Left lung (tissue), 10 donors: ENCODE results near the gene C1QL4. TPM values are rescaled to one million over a fixed set of nuclear protein-coding genes. Genes with fewer than 3 reads are reported as not detected.

Experiments
- ATAC-seq: fragments of 200-7000 bp; cut with Tn5 transposase; one replicate; pipeline ENCODE4 v1.9.1; 2020; ENCODE audit warnings: moderate library complexity
- DNase-seq, 4 donors: peaks; one replicate each; pipeline ENCODE4 v3.0.0-alpha.2; 2013 to 2020
- H3K27ac ChIP-seq, 2 donors: fragments of 200-600 bp; sonication (generic) in 1 of 2; one replicate each; pipeline versions ENCODE4 v1.5.0 to v1.8.0; 2020 to 2021
- H3K27me3 ChIP-seq, 2 donors: fragments of 200-600 bp; sonication (generic) in 1 of 2; one replicate each; pipeline versions ENCODE4 v1.5.0 to v1.8.0; 2020 to 2021
- H3K36me3 ChIP-seq, 2 donors: fragments of 200-600 bp; sonication (generic) in 1 of 2; one replicate each; pipeline versions ENCODE4 v1.5.0 to v1.8.0; 2020 to 2021
- H3K4me1 ChIP-seq, 2 donors: fragments of 200-600 bp; one replicate each; pipeline ENCODE4 v1.8.0; 2021
- H3K4me3 ChIP-seq, 2 donors: fragments of 200-600 bp; sonication (generic) in 1 of 2; one replicate each; pipeline versions ENCODE4 v1.5.0 to v1.8.0; 2020 to 2021; ENCODE audit warnings: mild to moderate bottlenecking in 1 of 2
- H3K9me3 ChIP-seq, 2 donors: fragments of 200-600 bp; sonication (generic) in 1 of 2; one replicate each; pipeline versions ENCODE4 v1.5.0 to v1.8.0; 2020 to 2021
- intact Hi-C, 2 donors: fragments of 100-400 bp; cut with DNase I; formaldehyde crosslinking; loops; one replicate each; pipeline versions ENCODE4 v1.11.2 to v1.14.2; 2022
- polyA plus RNA-seq, 6 donors: library from polyadenylated mRNA; unstranded; fragments of 120-200 nt; gene quantifications; one replicate each; pipeline ENCODE4 v1.2.1, GENCODE V29; 2013; ENCODE audit not compliant: insufficient read length in 6 of 6
- total RNA-seq, 2 donors: library from RNA; stranded (reverse); fragmentation: NEBNext Ultra II Directional; extraction: Animal tissue kit (Norgen Biotek cat#: 25700); gene quantifications; one replicate each; pipeline ENCODE4 v1.2.1, GENCODE V29; 2021
- TF ChIP-seq, protein P1 (sequence below), 2 donors: fragments of 200-600 bp; sonication (generic) in 1 of 2; IDR thresholded peaks; one replicate each; pipeline versions ENCODE4 v1.5.0 to v1.8.0; 2021; ENCODE audit warnings: antibody characterized with exemption in 2 of 2
- donor health status: DM: no; HTN: yes; CAD: no.
- donor health status: DM: no; HTN: no; CAD: no.

C1QL4 gene
- total and polyA plus RNA-seq, 8 donors: 0.07 TPM; not detected in 7

DNA sequence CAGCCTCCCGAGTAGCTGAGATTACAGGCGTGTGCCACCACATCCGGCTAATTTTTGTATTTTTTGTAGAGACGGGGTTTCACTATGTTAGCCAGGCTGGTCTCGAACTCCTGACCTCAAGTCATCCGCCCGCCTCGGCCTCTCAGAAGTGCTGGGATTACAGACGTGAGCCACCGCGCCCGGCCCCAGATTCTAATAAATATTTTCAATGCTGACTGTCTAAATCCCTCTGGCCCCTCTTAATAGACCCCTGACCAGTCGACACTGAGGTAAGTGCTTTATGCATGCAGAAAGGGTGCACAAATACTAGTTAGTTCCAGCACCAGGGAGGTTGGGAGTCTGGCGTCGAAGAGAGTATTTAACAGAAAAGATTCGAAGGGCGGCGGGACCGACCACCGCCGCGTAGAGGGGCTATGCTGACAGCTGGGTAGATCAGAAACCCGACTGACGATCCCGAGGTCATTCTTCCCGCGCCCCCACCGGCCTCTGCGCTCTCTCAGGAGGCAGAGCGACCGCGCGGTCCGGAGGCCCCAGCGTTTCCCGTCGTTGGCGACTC is 29.2 kb upstream of the C1QL4 start:
- TF ChIP-seq, protein P1, sequence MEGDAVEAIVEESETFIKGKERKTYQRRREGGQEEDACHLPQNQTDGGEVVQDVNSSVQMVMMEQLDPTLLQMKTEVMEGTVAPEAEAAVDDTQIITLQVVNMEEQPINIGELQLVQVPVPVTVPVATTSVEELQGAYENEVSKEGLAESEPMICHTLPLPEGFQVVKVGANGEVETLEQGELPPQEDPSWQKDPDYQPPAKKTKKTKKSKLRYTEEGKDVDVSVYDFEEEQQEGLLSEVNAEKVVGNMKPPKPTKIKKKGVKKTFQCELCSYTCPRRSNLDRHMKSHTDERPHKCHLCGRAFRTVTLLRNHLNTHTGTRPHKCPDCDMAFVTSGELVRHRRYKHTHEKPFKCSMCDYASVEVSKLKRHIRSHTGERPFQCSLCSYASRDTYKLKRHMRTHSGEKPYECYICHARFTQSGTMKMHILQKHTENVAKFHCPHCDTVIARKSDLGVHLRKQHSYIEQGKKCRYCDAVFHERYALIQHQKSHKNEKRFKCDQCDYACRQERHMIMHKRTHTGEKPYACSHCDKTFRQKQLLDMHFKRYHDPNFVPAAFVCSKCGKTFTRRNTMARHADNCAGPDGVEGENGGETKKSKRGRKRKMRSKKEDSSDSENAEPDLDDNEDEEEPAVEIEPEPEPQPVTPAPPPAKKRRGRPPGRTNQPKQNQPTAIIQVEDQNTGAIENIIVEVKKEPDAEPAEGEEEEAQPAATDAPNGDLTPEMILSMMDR (IDR thresholded peaks at IDR 0.05): no peak

DNA sequence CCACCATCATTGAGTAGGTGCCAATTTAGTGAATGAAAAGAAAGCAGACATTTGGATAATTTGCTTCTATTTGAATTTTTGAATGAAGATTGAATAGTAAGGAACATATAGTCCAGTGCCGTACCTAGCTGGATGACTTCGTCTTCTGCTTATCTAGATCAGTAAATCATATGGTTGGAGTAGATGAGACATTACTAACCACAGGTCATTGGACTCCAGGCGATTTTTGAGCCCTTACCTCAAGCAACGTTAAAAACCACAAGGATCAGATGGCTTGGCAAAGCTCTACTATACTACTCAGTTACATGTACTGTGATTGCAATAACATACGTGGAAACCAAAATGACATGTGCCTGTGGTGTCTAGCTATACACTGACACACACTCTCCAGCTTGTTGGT is 28.6 kb upstream of the C1QL4 start:
- TF ChIP-seq, protein P1 (IDR thresholded peaks at IDR 0.05): no peak
- intact Hi-C loops: no loop called here
- Histone ChIP-seq H3K27me3 (no peaks in the 10 kb centered on the region), H3K36me3 (no peaks in the 10 kb centered on the region), H3K9me3 (no peaks in the 10 kb centered on the region), H3K4me1 (peaks cover 7 to 25% of the 10 kb centered on the region in 2 donors), H3K4me3 (no peak overlapping the region), H3K27ac (no peak overlapping the region)
- ATAC-seq (no peak), DNase-seq (no peak)

More for the DNA sequence above, 29.2 kb upstream of the C1QL4 start:
- Histone ChIP-seq H3K4me1 (peaks cover 7 to 25% of the 10 kb centered on the region in 2 donors), H3K27me3 (no peaks in the 10 kb centered on the region), H3K4me3 (peak overlapping the region; percentile 77 to 83), H3K27ac (peak overlapping the region; percentile 93 to 94), H3K9me3 (no peaks in the 10 kb centered on the region), H3K36me3 (no peaks in the 10 kb centered on the region)
- intact Hi-C loops: no loop called here
- DNase-seq (no peak), ATAC-seq (peak; percentile 19)

DNA sequence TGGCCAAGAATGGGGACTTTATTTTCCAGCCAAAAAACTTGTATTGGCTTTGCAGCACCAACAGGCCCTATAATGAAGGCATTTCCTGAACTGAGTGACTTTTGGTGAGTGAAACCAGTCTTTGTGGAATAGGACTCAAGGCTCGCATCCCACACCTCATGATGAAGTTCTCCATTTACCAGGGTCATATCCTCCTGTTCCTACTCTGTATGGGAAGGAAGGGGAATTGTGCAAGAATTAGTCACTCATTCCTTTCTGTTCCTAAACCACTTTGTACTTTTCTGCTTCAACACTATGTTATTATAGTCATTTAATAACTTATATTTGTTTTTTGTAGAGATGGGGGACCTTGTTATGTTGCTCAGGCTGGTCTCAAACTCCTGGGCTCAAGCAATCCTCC is 28.0 kb upstream of the C1QL4 start:
- H3K4me3 ChIP-seq: no peak overlapping the region
- peaks cover 0 to 4% of the 10 kb centered on the region in 2 donors for H3K27me3 ChIP-seq
- ATAC-seq: no peak
- no peak for DNase-seq
- intact Hi-C loops: no loop called here
- no peaks in the 10 kb centered on the region for H3K9me3 ChIP-seq
- TF ChIP-seq, protein P1 (IDR thresholded peaks at IDR 0.05): no peak
- no peaks in the 10 kb centered on the region for H3K36me3 ChIP-seq
- peaks cover 7 to 25% of the 10 kb centered on the region in 2 donors for H3K4me1 ChIP-seq
- no peak overlapping the region for H3K27ac ChIP-seq

DNA sequence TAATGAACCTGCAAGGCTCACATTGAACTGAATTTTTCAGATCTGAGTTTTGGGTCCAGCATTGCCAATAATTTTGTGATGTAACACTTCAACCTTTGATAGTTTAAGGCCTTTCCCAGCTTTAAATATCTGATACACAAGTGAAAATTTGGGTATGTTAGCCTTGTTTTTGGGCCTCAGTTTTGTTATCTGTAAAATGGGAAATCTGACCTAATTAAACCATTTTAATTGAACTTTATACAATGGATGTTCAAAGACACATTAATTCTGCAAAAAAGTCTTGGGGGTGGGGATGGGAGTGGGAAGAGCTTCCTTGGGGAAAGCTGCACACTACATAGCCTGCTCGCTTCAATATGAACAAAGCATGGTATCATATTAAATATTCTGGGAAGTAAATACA is 25.1 kb upstream of the C1QL4 start:
- DNase-seq: no peak
- TF ChIP-seq, protein P1 (IDR thresholded peaks at IDR 0.05): no peak
- intact Hi-C loops: no loop called here
- Histone ChIP-seq H3K4me1 (peaks cover 2 to 12% of the 10 kb centered on the region in 2 donors), H3K9me3 (no peaks in the 10 kb centered on the region), H3K27ac (no peak overlapping the region), H3K27me3 (peaks cover 0 to 18% of the 10 kb centered on the region in 2 donors), H3K36me3 (no peaks in the 10 kb centered on the region), H3K4me3 (no peak overlapping the region)
- no peak for ATAC-seq

DNA sequence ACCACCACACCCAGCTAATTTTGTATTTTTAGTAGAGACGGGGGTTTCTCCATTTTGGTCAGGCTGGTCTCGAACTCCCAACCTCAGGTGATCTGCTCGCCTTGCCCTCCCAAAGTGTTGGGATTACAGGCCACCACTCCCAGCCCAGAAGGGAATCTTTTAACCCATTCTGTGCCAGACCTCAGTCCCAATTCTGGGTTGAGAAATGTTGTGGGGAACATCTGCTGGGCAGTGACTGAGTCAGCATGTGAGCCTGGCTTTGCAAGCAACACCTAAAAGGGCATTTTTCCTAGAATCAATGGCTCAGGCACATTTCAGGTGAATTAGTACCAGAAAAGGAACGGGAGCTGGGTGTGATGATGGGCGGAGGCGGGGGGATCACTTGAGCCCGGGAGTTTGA is 22.7 kb upstream of the C1QL4 start:
- intact Hi-C loops: loop anchor here in 1 of 2 donors (5.0 kb wide), 1 partner anchor 153 kb away; no protein-coding TSS in a partner anchor
- Histone ChIP-seq H3K4me1 (no peaks in the 10 kb centered on the region), H3K36me3 (no peaks in the 10 kb centered on the region), H3K9me3 (no peaks in the 10 kb centered on the region), H3K27ac (no peak overlapping the region), H3K4me3 (no peak overlapping the region), H3K27me3 (peaks cover 0 to 24% of the 10 kb centered on the region in 2 donors)
- TF ChIP-seq, protein P1 (IDR thresholded peaks at IDR 0.05): no peak
- ATAC-seq (no peak), DNase-seq (no peak)
